K562 (cell line): ENCODE data around the gene ITPR3. TPM values are rescaled to one million over a fixed set of nuclear protein-coding genes. Genes with fewer than 3 reads are reported as not detected.

Experiments used
- BACH1 ChIP-seq: fragments of 200-800 bp; sonication (Bioruptor generic); IDR thresholded peaks from 2 replicates; pipeline ENCODE4 v1.6.1; 2016; ENCODE audit warnings: missing genetic modification characterization, missing compliant biosample characterization
- GATA2 ChIP-seq: sonication (generic); formaldehyde crosslinking; IDR thresholded peaks from 2 replicates; pipeline ENCODE4 v1.4.0; 2020; ENCODE audit warnings: mild to moderate bottlenecking, missing genetic modification reagents
- GTF2B ChIP-seq: IDR thresholded peaks from 2 replicates; pipeline ENCODE4 v1.6.1; 2011; ENCODE audit not compliant: insufficient read length; ENCODE audit errors: extremely low read depth
- KDM2B ChIP-seq: fragments of 250-450 bp; sonication (Bioruptor Pico); IDR thresholded peaks from 2 replicates; pipeline ENCODE4 v1.8.0; 2021; ENCODE audit warnings: mild to moderate bottlenecking, moderate library complexity
- KDM4B ChIP-seq, 2 experiments: fragments of 450-650 bp in 1 of 2; sonication (generic) in 1 of 2; IDR thresholded peaks; 2 replicates each; pipeline ENCODE4 v1.6.1; 2016 to 2017; ENCODE audit warnings: borderline replicate concordance in 2 of 2, antibody characterized with exemption in 1 of 2, low read depth in 1 of 2, mild to moderate bottlenecking in 1 of 2
- NFE2 ChIP-seq: IDR thresholded peaks from 2 replicates; pipeline ENCODE4 v1.6.1; 2014; ENCODE audit warnings: antibody characterized with exemption, low read depth
- NR3C1 ChIP-seq: sonication (generic); formaldehyde crosslinking; IDR thresholded peaks from 2 replicates; pipeline ENCODE4 v1.8.1; 2022; ENCODE audit warnings: missing genetic modification reagents
- PURB ChIP-seq: sonication (generic); formaldehyde crosslinking; IDR thresholded peaks from 2 replicates; pipeline ENCODE4 v1.9.0; 2021; ENCODE audit warnings: low read depth, mild to moderate bottlenecking, missing genetic modification reagents
- RBM14 ChIP-seq: fragments of 200-400 bp; formaldehyde crosslinking; IDR thresholded peaks from 2 replicates; pipeline ENCODE4 v1.6.1; 2018; ENCODE audit warnings: low read depth, mild to moderate bottlenecking, low read length, moderate library complexity, borderline replicate concordance; ENCODE audit not compliant: insufficient read depth
- STAT5B ChIP-seq: fragments of 250-450 bp; sonication (Bioruptor Pico); IDR thresholded peaks from 2 replicates; pipeline ENCODE4 v1.8.0; 2021; ENCODE audit warnings: mild to moderate bottlenecking, inconsistent platforms
- TEAD2 ChIP-seq: fragments of 450-650 bp; IDR thresholded peaks from 2 replicates; pipeline ENCODE4 v1.6.1; 2016; ENCODE audit warnings: missing genetic modification characterization, control low read depth, missing compliant biosample characterization
- ZC3H11A ChIP-seq: IDR thresholded peaks from 2 replicates; pipeline ENCODE4 v1.6.1; 2012; ENCODE audit warnings: low read depth, low read length, improper control_type of control experiment
- ZC3H8 ChIP-seq: fragments of 450-650 bp; IDR thresholded peaks from 2 replicates; pipeline ENCODE4 v1.6.1; 2017
- ZNF175 ChIP-seq: fragments of 200-800 bp; sonication (Bioruptor generic); IDR thresholded peaks from 2 replicates; pipeline ENCODE4 v1.6.1; 2016; ENCODE audit warnings: low read depth, mild to moderate bottlenecking, missing genetic modification characterization, missing compliant biosample characterization
- ZNF212 ChIP-seq: fragments of 450-650 bp; formaldehyde crosslinking; IDR thresholded peaks from 2 replicates; pipeline ENCODE4 v1.4.0; 2020; ENCODE audit warnings: mild to moderate bottlenecking
- ZNF3 ChIP-seq: fragments of 250-450 bp; sonication (Bioruptor Pico); IDR thresholded peaks from 2 replicates; pipeline ENCODE4 v1.5.0; 2021; ENCODE audit warnings: mild to moderate bottlenecking, moderate library complexity
- ZNF589 ChIP-seq: fragments of 200-800 bp; sonication (Bioruptor generic); IDR thresholded peaks from 2 replicates; pipeline ENCODE4 v1.6.1; 2016; ENCODE audit warnings: low read depth, missing genetic modification characterization, missing compliant biosample characterization
- ZNF785 ChIP-seq: fragments of 250-450 bp; sonication (Bioruptor Pico); IDR thresholded peaks from 2 replicates; pipeline ENCODE4 v1.4.0; 2020; ENCODE audit warnings: mild to moderate bottlenecking
- polyA plus RNA-seq, 8 experiments: library from polyadenylated mRNA; depleted of rRNA in 4 of 8; stranded (reverse) in 5 of 8; unstranded in 3 of 8; fragments of >200 nt; fragmentation: Nextera tagmentation in 2 of 8; fragmentation: Illumina TruSeq in 1 of 8; extraction: Ambion mirVana in 2 of 8; extraction: Trizol in 1 of 8; gene quantifications; 2 replicates each; pipeline versions ENCODE4 v1.2.1 to v1.2.3, GENCODE V29; 2011 to 2014; ENCODE audit warnings: inconsistent platforms in 1 of 8, missing spikeins in 1 of 8
- total RNA-seq, 7 experiments: library from RNA; depleted of rRNA in 6 of 7; stranded (reverse); fragments of >200 nt in 6 of 7; fragmentation: Illumina TruSeq in 2 of 7; extraction: Trizol in 2 of 7; gene quantifications; 2 replicates each; pipeline versions ENCODE4 v1.2.1 to v1.2.3, GENCODE V29; 2011 to 2021; ENCODE audit warnings: low replicate concordance in 1 of 7
- TF ChIP-seq, protein P1 (sequence below): sonication (generic); formaldehyde crosslinking; IDR thresholded peaks from 2 replicates; pipeline ENCODE4 v1.8.1; 2022; ENCODE audit warnings: missing genetic modification reagents
- TF ChIP-seq, protein P2 (sequence below), 2 experiments: fragments of 450-650 bp in 1 of 2; IDR thresholded peaks; 2 replicates each; pipeline ENCODE4 v1.6.1; 2011 to 2017; ENCODE audit warnings: low read depth in 2 of 2, antibody characterized with exemption in 1 of 2, borderline replicate concordance in 1 of 2, low read length in 1 of 2, mild to moderate bottlenecking in 1 of 2, mixed read lengths in 1 of 2; ENCODE audit not compliant: control insufficient read depth in 1 of 2
- TF ChIP-seq, protein P3 (sequence below): sonication (generic); formaldehyde crosslinking; IDR thresholded peaks from 2 replicates; pipeline ENCODE4 v1.8.1; 2022; ENCODE audit warnings: missing genetic modification reagents

Gene ITPR3
- total and polyA plus RNA-seq, 9 of the 15 experiments (the other 6 are each of a cell fraction or from before 2014, with no cell fraction given), result 0.39 to 35.7 (median 13.2) TPM

- TF ChIP-seq ZNF589 (CRISPR knock-in tag) (peak; percentile 53; the same call in 1 of the 2 replicates), ZC3H8 (no peak), RBM14 (no peak), NR3C1 (CRISPR knock-in tag) (no peak), KDM4B (IDR thresholded peaks at IDR 0.05; ENCODE audit: borderline replicate concordance in 2 of 2, low read depth in 1 of 2) (peak in 1 of 2 experiments; percentile 40; a peak in 1 of 4 replicates), BACH1 (no peak), STAT5B (CRISPR knock-in tag) (no peak), GATA2 (no peak), PURB (CRISPR knock-in tag) (no peak), ZNF3 (CRISPR knock-in tag) (no peak), GTF2B (no peak), TEAD2 (tag) (no peak), ZNF175 (0 out of 2 replicates have a peak, but pooled peaks have one; percentile 49), NFE2 (no peak), ZC3H11A (no peak), ZNF212 (0 out of 2 replicates have a peak, but pooled peaks have one; percentile 6), ZNF785 (CRISPR knock-in tag) (no peak), KDM2B (CRISPR knock-in tag) (no peak)
- TF ChIP-seq, protein P1, sequence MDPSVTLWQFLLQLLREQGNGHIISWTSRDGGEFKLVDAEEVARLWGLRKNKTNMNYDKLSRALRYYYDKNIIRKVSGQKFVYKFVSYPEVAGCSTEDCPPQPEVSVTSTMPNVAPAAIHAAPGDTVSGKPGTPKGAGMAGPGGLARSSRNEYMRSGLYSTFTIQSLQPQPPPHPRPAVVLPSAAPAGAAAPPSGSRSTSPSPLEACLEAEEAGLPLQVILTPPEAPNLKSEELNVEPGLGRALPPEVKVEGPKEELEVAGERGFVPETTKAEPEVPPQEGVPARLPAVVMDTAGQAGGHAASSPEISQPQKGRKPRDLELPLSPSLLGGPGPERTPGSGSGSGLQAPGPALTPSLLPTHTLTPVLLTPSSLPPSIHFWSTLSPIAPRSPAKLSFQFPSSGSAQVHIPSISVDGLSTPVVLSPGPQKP (CRISPR knock-in tag), result no peak
- TF ChIP-seq, protein P2, sequence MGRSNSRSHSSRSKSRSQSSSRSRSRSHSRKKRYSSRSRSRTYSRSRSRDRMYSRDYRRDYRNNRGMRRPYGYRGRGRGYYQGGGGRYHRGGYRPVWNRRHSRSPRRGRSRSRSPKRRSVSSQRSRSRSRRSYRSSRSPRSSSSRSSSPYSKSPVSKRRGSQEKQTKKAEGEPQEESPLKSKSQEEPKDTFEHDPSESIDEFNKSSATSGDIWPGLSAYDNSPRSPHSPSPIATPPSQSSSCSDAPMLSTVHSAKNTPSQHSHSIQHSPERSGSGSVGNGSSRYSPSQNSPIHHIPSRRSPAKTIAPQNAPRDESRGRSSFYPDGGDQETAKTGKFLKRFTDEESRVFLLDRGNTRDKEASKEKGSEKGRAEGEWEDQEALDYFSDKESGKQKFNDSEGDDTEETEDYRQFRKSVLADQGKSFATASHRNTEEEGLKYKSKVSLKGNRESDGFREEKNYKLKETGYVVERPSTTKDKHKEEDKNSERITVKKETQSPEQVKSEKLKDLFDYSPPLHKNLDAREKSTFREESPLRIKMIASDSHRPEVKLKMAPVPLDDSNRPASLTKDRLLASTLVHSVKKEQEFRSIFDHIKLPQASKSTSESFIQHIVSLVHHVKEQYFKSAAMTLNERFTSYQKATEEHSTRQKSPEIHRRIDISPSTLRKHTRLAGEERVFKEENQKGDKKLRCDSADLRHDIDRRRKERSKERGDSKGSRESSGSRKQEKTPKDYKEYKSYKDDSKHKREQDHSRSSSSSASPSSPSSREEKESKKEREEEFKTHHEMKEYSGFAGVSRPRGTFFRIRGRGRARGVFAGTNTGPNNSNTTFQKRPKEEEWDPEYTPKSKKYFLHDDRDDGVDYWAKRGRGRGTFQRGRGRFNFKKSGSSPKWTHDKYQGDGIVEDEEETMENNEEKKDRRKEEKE (IDR thresholded peaks at IDR 0.05; ENCODE audit: borderline replicate concordance in 1 of 2, control insufficient read depth in 1 of 2, low read depth in 2 of 2, low read length in 1 of 2), result no peak
- TF ChIP-seq, protein P3, sequence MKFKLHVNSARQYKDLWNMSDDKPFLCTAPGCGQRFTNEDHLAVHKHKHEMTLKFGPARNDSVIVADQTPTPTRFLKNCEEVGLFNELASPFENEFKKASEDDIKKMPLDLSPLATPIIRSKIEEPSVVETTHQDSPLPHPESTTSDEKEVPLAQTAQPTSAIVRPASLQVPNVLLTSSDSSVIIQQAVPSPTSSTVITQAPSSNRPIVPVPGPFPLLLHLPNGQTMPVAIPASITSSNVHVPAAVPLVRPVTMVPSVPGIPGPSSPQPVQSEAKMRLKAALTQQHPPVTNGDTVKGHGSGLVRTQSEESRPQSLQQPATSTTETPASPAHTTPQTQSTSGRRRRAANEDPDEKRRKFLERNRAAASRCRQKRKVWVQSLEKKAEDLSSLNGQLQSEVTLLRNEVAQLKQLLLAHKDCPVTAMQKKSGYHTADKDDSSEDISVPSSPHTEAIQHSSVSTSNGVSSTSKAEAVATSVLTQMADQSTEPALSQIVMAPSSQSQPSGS, result no peak
Measured at GRCh38 chr6:33711140-33712129, 90.3 kb downstream of the ITPR3 start, which contains the start of gene UQCC2 (continued).
